Panc1 (cell line): ENCODE results near the gene WBP1L. TPM values are rescaled to one million over a fixed set of nuclear protein-coding genes. Genes with fewer than 3 reads are reported as not detected.

Source experiments
- ATAC-seq: fragments of 200-7000 bp; cut with Tn5 transposase; 2 replicates; pipeline ENCODE4 v1.9.1; 2020; ENCODE audit warnings: mild to moderate bottlenecking, moderate library complexity
- BruUV-seq: library from RNA; stranded (reverse); fragments of 400-500 nt; replicated peaks from 2 replicates; lab custom pipeline; 2021; lab: Mats Ljungman, UMichigan
- CTCF ChIA-PET: fragments of 300-600 bp; sonication (Branson Sonifier 250); formaldehyde crosslinking; loops from one replicate; lab custom pipeline; 2022; ENCODE audit warnings: antibody characterized with exemption; lab: Charles Lee
- POLR2A ChIA-PET: fragments of 300-600 bp; sonication (Branson Sonifier 250); formaldehyde crosslinking; loops from one replicate; lab custom pipeline; 2022; ENCODE audit warnings: antibody characterized with exemption; lab: Charles Lee
- DNase-seq: peaks from one replicate; pipeline ENCODE4 v3.0.0-alpha.2; 2010; ENCODE audit warnings: low read depth, low spot score
- H3K27ac ChIP-seq: 2 replicates; pipeline ENCODE4 v1.5.1; 2011; ENCODE audit warnings: mild to moderate bottlenecking, low read length, inconsistent platforms
- H3K27me3 ChIP-seq: fragments of 200-500 bp; sonication (Bioruptor generic); 2 replicates; pipeline ENCODE4 v1.6.0; 2014; ENCODE audit warnings: low read length, inconsistent platforms; ENCODE audit not compliant: control insufficient read depth, insufficient read depth
- H3K36me3 ChIP-seq: fragments of 200-500 bp; sonication (Bioruptor generic); 2 replicates; pipeline ENCODE4 v1.5.1; 2014; ENCODE audit warnings: inconsistent platforms, mild to moderate bottlenecking, low read length, moderate library complexity; ENCODE audit not compliant: control insufficient read depth, insufficient read depth
- H3K4me1 ChIP-seq: 2 replicates; pipeline ENCODE4 v1.5.1; 2011; ENCODE audit warnings: inconsistent platforms, mild to moderate bottlenecking, low read length, moderate library complexity; ENCODE audit not compliant: control insufficient read depth, insufficient read depth
- H3K4me3 ChIP-seq, 2 experiments: 2 replicates each; pipeline ENCODE4 v1.5.1; 2011 to 2012; ENCODE audit warnings: low read depth in 2 of 2, low read length in 2 of 2, mild to moderate bottlenecking in 2 of 2, inconsistent platforms in 1 of 2, moderate library complexity in 1 of 2
- H3K9me3 ChIP-seq: fragments of 200-500 bp; sonication (Bioruptor generic); 2 replicates; pipeline ENCODE4 v1.5.1; 2014; ENCODE audit warnings: low read depth, mild to moderate bottlenecking, inconsistent platforms, low read length, moderate library complexity; ENCODE audit not compliant: control insufficient read depth, insufficient read depth
- CTCF ChIP-seq: fragments of 450-650 bp; IDR thresholded peaks from 2 replicates; pipeline ENCODE4 v1.5.1; 2017; ENCODE audit warnings: mild to moderate bottlenecking
- POLR2AphosphoS5 ChIP-seq: IDR thresholded peaks from 2 replicates; pipeline ENCODE4 v1.6.1; 2012; ENCODE audit warnings: mild to moderate bottlenecking, low read depth, low read length, moderate library complexity
- SIN3A ChIP-seq: IDR thresholded peaks from 2 replicates; pipeline ENCODE4 v1.6.1; 2012; ENCODE audit warnings: low read depth, mild to moderate bottlenecking, low read length, moderate library complexity, borderline replicate concordance; ENCODE audit not compliant: insufficient read depth
- TCF7L2 ChIP-seq: IDR thresholded peaks from 2 replicates; pipeline ENCODE4 v1.6.1; 2011; ENCODE audit warnings: mild to moderate bottlenecking, low read depth, low read length, inconsistent platforms
- in situ Hi-C: cut with HindIII; loops from 2 replicates; pipeline ENCODE4 v1.10.0; 2016; ENCODE audit warnings: low sequenced_read_pairs, low pct_unique_long_range_greater_than_20kb
- intact Hi-C: fragments of 100-400 bp; cut with micrococcal nuclease; formaldehyde crosslinking; loops from one replicate; pipeline ENCODE4 v1.10.0; 2022; ENCODE audit not compliant: unreplicated experiment
- total RNA-seq: library from RNA; stranded (reverse); gene quantifications from one replicate; pipeline ENCODE4 v1.2.1, GENCODE V29; 2021; ENCODE audit not compliant: unreplicated experiment
- TF ChIP-seq, protein P1 (sequence below), 2 experiments: IDR thresholded peaks; 2 replicates each; pipeline ENCODE4 v1.6.1; 2011 to 2012; ENCODE audit warnings: low read depth in 2 of 2, control low read depth in 1 of 2, low read length in 1 of 2, mild to moderate bottlenecking in 1 of 2, moderate library complexity in 1 of 2; ENCODE audit not compliant: insufficient read depth in 1 of 2

WBP1L gene
- total RNA-seq, 1 experiment from 2014 or later, result 91.3 TPM

DNA sequence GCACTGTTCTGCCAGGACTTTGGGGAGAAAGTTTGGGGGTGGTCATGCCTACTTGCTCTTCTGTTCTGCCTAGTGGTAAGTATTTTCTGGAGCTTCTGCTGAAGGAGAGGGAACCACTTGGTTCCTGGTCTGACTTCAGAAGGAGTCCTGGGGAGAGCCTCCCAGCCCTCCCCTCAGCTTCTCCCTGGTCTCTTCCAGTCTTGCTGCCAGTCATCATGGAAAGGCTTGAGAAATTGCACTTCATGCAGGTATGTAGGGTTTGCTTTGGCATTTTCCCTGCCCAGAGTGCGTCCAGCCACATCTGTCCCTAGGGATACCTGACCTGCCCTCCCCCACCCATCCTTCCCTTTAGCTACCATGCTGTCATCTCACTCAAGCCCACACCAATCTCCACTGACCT lies 11.1 kb upstream of the WBP1L start:
- ChIA-PET CTCF (no interaction called here), POLR2A (no interaction called here)
- DNase-seq (no peak), ATAC-seq (no peak)
- intact Hi-C loops (no loop called here), in situ Hi-C loops (no loop called here)
- no peaks in the 10 kb centered on the region for H3K9me3 ChIP-seq
- H3K36me3 ChIP-seq, result no peaks in the 10 kb centered on the region
- TF ChIP-seq, protein P1, sequence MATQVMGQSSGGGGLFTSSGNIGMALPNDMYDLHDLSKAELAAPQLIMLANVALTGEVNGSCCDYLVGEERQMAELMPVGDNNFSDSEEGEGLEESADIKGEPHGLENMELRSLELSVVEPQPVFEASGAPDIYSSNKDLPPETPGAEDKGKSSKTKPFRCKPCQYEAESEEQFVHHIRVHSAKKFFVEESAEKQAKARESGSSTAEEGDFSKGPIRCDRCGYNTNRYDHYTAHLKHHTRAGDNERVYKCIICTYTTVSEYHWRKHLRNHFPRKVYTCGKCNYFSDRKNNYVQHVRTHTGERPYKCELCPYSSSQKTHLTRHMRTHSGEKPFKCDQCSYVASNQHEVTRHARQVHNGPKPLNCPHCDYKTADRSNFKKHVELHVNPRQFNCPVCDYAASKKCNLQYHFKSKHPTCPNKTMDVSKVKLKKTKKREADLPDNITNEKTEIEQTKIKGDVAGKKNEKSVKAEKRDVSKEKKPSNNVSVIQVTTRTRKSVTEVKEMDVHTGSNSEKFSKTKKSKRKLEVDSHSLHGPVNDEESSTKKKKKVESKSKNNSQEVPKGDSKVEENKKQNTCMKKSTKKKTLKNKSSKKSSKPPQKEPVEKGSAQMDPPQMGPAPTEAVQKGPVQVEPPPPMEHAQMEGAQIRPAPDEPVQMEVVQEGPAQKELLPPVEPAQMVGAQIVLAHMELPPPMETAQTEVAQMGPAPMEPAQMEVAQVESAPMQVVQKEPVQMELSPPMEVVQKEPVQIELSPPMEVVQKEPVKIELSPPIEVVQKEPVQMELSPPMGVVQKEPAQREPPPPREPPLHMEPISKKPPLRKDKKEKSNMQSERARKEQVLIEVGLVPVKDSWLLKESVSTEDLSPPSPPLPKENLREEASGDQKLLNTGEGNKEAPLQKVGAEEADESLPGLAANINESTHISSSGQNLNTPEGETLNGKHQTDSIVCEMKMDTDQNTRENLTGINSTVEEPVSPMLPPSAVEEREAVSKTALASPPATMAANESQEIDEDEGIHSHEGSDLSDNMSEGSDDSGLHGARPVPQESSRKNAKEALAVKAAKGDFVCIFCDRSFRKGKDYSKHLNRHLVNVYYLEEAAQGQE (IDR thresholded peaks at IDR 0.05; ENCODE audit: insufficient read depth in 1 of 2, low read depth in 2 of 2, low read length in 1 of 2), result no peak
- TF ChIP-seq TCF7L2, result no peak
- no peak for TF ChIP-seq SIN3A
- no peak for TF ChIP-seq CTCF
- no peak for TF ChIP-seq POLR2AphosphoS5
- H3K27me3 ChIP-seq, result no peaks in the 10 kb centered on the region
- H3K4me1 ChIP-seq, result peaks cover 3% of the 10 kb centered on the region; the same call in 1 of the 2 replicates
- no TSS peak for BruUV-seq
- no peak overlapping the region for H3K27ac ChIP-seq
- H3K4me3 ChIP-seq, result no peak overlapping the region

- Histone ChIP-seq H3K9me3 (no peaks in the 10 kb centered on the region), H3K27me3 (no peaks in the 10 kb centered on the region), H3K36me3 (no peaks in the 10 kb centered on the region), H3K27ac (no peak overlapping the region), H3K4me3 (no peak overlapping the region), H3K4me1 (no peaks in the 10 kb centered on the region)
- ATAC-seq, result 0 out of 2 replicates have a peak, but pooled peaks have one; percentile 37
- DNase-seq, result no peak
- no peak for TF ChIP-seq TCF7L2
- TF ChIP-seq SIN3A, result no peak
- no peak for TF ChIP-seq CTCF
- TF ChIP-seq POLR2AphosphoS5, result no peak
- TF ChIP-seq, protein P1 (IDR thresholded peaks at IDR 0.05; ENCODE audit: insufficient read depth in 1 of 2, low read depth in 2 of 2, low read length in 1 of 2), result no peak
- ChIA-PET POLR2A (no interaction called here), CTCF (no interaction called here)
- in situ Hi-C loops (no loop called here), intact Hi-C loops (no loop called here)
- BruUV-seq, result no TSS peak
These were observed 8.6 kb upstream of the WBP1L start for GRCh38 chr10:102735065-102735562.
